ENCODE results near the gene DNAJC4.

- no peak for TF ChIP-seq ZNF263 (CRISPR knock-in tag; IDR thresholded peaks at IDR 0.05; ENCODE audit: low read depth)
- no peak for TF ChIP-seq ZBTB43 (CRISPR knock-in tag; IDR thresholded peaks at IDR 0.05)
- no peak for TF ChIP-seq E2F4 (CRISPR knock-in tag; IDR thresholded peaks at IDR 0.05; ENCODE audit: borderline replicate concordance, low read depth)
- 0 out of 2 replicates have a peak, but pooled peaks have one; percentile 23 for TF ChIP-seq JUN (CRISPR knock-in tag; IDR thresholded peaks at IDR 0.05)
- no peak for TF ChIP-seq ZNF317 (CRISPR knock-in tag; IDR thresholded peaks at IDR 0.05; ENCODE audit: borderline replicate concordance, low read depth)
- no peak for TF ChIP-seq ZNF423 (CRISPR knock-in tag; IDR thresholded peaks at IDR 0.05)
- TF ChIP-seq SMAD4 (CRISPR knock-in tag; IDR thresholded peaks at IDR 0.05) = no peak
- TF ChIP-seq CTCF (IDR thresholded peaks at IDR 0.05) = no peak
- TF ChIP-seq ATF2 (CRISPR knock-in tag; IDR thresholded peaks at IDR 0.05; ENCODE audit: borderline replicate concordance, low read depth) = no peak
- TF ChIP-seq PRRX2 (CRISPR knock-in tag; IDR thresholded peaks at IDR 0.05) = no peak
These were observed 38.7 kb downstream of the DNAJC4 start for GRCh38 chr11:64268893-64269539.

Data from WTC11 (cell line).